Nephron progenitor cell (in vitro differentiated cells): ENCODE measurements around the gene CCR5AS.
"Not testable (repeated sequence)": the region's sequence is repeated elsewhere in the genome, so short reads cannot be mapped to it uniquely, and the experiment has no call there.

Experiments
- DNase-seq: peaks from one replicate; pipeline ENCODE4 v3.0.0; 2021
- H3K27ac Mint-ChIP-seq: 2 replicates; pipeline ENCODE4 v1.8.0; 2021; ENCODE audit warnings: mild to moderate bottlenecking, moderate library complexity, mixed read lengths
- H3K27me3 Mint-ChIP-seq: 2 replicates; pipeline ENCODE4 v1.8.0; 2021; ENCODE audit warnings: mild to moderate bottlenecking, low read depth, mixed read lengths; ENCODE audit not compliant: poor library complexity
- H3K36me3 Mint-ChIP-seq: 2 replicates; pipeline ENCODE4 v1.8.0; 2021; ENCODE audit warnings: low read depth, mixed read lengths
- H3K4me1 Mint-ChIP-seq: 2 replicates; pipeline ENCODE4 v1.8.0; 2021; ENCODE audit warnings: mixed read lengths
- H3K4me3 Mint-ChIP-seq: 2 replicates; pipeline ENCODE4 v1.8.0; 2021; ENCODE audit warnings: mild to moderate bottlenecking, moderate library complexity, mixed read lengths
- H3K9me3 Mint-ChIP-seq: 2 replicates; pipeline ENCODE4 v1.8.0; 2021; ENCODE audit warnings: mild to moderate bottlenecking, moderate library complexity, mixed read lengths
- CTCF ChIP-seq: fragments of 200-600 bp; sonication (generic); IDR thresholded peaks from 2 replicates; pipeline ENCODE4 v1.5.0; 2021; ENCODE audit warnings: antibody characterized with exemption

The CCR5AS gene

DNA sequence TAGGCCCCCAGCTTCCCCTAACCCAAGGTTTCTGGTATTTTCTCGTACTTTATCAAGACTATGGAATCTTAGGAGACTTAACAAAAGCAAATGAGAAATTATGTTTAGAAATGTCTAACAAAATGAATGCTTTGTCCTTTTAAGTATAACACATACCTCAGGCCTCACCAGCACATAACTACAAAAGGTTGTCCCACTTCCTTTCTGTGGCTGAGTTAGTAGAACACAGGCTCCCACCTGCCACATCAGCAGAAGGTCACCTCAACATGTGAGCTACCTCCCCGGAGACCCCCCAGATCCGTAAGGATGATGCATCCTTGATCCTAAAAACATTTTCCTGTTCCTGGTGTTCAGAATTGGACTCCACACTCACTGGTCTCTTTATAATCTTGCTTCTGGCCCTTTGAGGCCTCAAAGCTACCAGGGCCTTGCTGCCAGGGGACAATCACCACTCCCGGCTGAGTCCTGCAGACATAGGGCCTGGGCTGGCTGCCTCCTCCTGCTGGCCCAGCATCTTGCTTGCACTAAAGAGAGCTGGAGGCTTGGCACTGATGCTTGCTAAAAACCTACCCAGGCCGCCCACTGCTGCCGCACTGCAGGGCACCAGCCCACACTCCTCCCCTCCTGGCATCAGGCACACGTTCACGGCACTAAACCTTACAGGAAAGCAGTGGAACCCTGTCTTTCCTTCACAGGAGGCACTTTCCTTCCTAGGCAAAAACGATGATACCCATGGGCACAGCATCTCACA, 3.0 kb upstream of the CCR5AS start:
- DNase-seq, result no peak
- peaks cover 31% of the 10 kb centered on the region for H3K4me1 Mint-ChIP-seq
- TF ChIP-seq CTCF, result no peak
- H3K27me3 Mint-ChIP-seq, result peaks cover 11% of the 10 kb centered on the region
- no peaks in the 10 kb centered on the region for H3K36me3 Mint-ChIP-seq
- no peaks in the 10 kb centered on the region for H3K9me3 Mint-ChIP-seq
- H3K27ac Mint-ChIP-seq, result no peak overlapping the region
- no peak overlapping the region for H3K4me3 Mint-ChIP-seq

DNA sequence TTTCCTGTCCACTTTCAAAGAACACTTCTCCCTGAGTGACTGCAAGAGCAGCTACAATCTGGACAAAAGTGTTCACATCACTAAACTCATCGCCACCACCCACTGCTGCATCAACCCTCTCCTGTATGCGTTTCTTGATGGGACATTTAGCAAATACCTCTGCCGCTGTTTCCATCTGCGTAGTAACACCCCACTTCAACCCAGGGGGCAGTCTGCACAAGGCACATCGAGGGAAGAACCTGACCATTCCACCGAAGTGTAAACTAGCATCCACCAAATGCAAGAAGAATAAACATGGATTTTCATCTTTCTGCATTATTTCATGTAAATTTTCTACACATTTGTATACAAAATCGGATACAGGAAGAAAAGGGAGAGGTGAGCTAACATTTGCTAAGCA, 2.0 kb upstream of the CCR5AS start:
- H3K4me3 Mint-ChIP-seq, result no peak overlapping the region
- TF ChIP-seq CTCF, result no peak
- peaks cover 40% of the 10 kb centered on the region for H3K4me1 Mint-ChIP-seq
- DNase-seq, result no peak
- no peaks in the 10 kb centered on the region for H3K9me3 Mint-ChIP-seq
- peaks cover 11% of the 10 kb centered on the region for H3K27me3 Mint-ChIP-seq
- no peaks in the 10 kb centered on the region for H3K36me3 Mint-ChIP-seq
- H3K27ac Mint-ChIP-seq, result no peak overlapping the region

- no peaks in the 10 kb centered on the region for H3K36me3 Mint-ChIP-seq
- TF ChIP-seq CTCF, result no peak
- no peak overlapping the region for H3K27ac Mint-ChIP-seq
- H3K4me3 Mint-ChIP-seq, result no peak overlapping the region
- DNase-seq, result no peak
- peaks cover 14% of the 10 kb centered on the region for H3K27me3 Mint-ChIP-seq
- H3K9me3 Mint-ChIP-seq, result no peaks in the 10 kb centered on the region
- H3K4me1 Mint-ChIP-seq, result peaks cover 44% of the 10 kb centered on the region
Measured at GRCh38 chr3:46407970-46408369, 1.1 kb upstream of the CCR5AS start.

DNA sequence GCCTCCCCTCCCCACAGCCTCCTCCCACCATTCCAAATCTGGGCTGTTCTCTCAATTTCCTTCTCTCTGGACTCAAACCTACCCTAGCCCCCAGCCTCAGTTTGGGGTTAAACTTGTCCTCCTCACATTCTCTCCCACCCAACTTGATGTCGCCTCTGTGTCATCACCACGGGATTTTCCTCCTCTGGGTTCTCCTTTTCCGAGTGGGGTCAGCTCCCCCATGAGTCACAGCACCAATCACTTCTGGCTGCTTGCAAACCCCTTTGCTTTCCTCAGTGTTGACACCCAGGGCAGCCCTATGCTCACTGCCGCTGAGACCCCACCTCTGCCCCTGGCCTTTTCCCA, 451 bp downstream of the CCR5AS start:
- Mint-ChIP-seq H3K27ac (peak overlapping the region; percentile 19), H3K9me3 (no peaks in the 10 kb centered on the region), H3K27me3 (peaks cover 12% of the 10 kb centered on the region), H3K36me3 (no peaks in the 10 kb centered on the region), H3K4me1 (peaks cover 44% of the 10 kb centered on the region), H3K4me3 (no peak overlapping the region)
- no peak for DNase-seq
- no peak for TF ChIP-seq CTCF

- no peak for DNase-seq
- peak overlapping the region; percentile 71 for H3K27ac Mint-ChIP-seq
- H3K9me3 Mint-ChIP-seq, result no peaks in the 10 kb centered on the region
- H3K4me3 Mint-ChIP-seq, result no peak overlapping the region
- TF ChIP-seq CTCF, result no peak
- H3K36me3 Mint-ChIP-seq, result no peaks in the 10 kb centered on the region
- peaks cover 12% of the 10 kb centered on the region for H3K27me3 Mint-ChIP-seq
- peaks cover 44% of the 10 kb centered on the region for H3K4me1 Mint-ChIP-seq
Measured at GRCh38 chr3:46405301-46406019, 1.4 kb downstream of the CCR5AS start.

DNA sequence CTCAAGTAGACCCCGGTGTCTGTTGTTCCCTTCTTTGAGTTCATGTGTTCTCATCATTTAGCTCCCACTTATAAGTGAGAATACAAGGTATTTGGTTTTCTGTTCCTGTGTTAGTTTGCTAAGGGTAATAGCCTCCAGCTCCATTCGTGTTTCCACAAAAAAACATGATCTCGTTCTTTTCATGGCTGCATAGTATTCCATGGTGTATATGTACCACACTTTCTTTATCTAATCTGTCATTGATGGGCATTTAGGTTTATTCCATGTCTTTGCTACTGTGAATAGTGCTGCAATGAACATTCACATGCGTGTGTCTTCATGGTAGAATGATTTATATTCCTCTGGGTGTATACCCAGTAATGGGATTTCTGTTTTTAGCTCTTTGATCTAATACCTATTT, 4.0 kb downstream of the CCR5AS start:
- not testable (repeated sequence) for H3K36me3 Mint-ChIP-seq, H3K27ac Mint-ChIP-seq, DNase-seq, H3K4me3 Mint-ChIP-seq, H3K9me3 Mint-ChIP-seq, H3K27me3 Mint-ChIP-seq
- H3K4me1 Mint-ChIP-seq, result peaks cover 41% of the 10 kb centered on the region
